Naive thymus-derived CD8-positive, alpha-beta T cell (primary cell): ENCODE measurements around the gene CCDC183. TPM values are rescaled to one million over a fixed set of nuclear protein-coding genes. Genes with fewer than 3 reads are reported as not detected.

Experiments
- ATAC-seq, 2 donors: fragments of 150-1000 bp; cut with Tn5 transposase in 1 of 2; sonication (Bioruptor Pico), chemical (Tn5 transposase) in 1 of 2; 1 replicate in 1 of 2; 2 replicates in 1 of 2; pipeline ENCODE4 v1.10.0; 2021; ENCODE audit warnings: mild to moderate bottlenecking in 2 of 2, moderate library complexity in 2 of 2
- POLR2A ChIA-PET: fragments of 350-600 bp; sonication (Branson Sonifier 250); formaldehyde crosslinking; loops from one replicate; lab custom pipeline; 2021; ENCODE audit warnings: antibody characterized with exemption; lab: Charles Lee
- DNase-seq, 10 donors: peaks; one replicate each; pipeline versions ENCODE4 v3.0.0 to v3.0.0-alpha.2; 2020 to 2022
- H3K27ac Mint-ChIP-seq, 10 donors: one replicate each; pipeline ENCODE4 v1.8.0; 2020 to 2022; ENCODE audit warnings: mild to moderate bottlenecking in 10 of 10, mixed read lengths in 10 of 10, moderate library complexity in 4 of 10, inconsistent platforms in 1 of 10
- H3K27me3 Mint-ChIP-seq, 5 donors: one replicate each; pipeline ENCODE4 v1.8.0; 2021 to 2022; ENCODE audit warnings: mixed read lengths in 5 of 5
- H3K36me3 Mint-ChIP-seq, 3 donors: one replicate each; pipeline ENCODE4 v1.8.0; 2020 to 2022; ENCODE audit warnings: mixed read lengths in 3 of 3, mild to moderate bottlenecking in 2 of 3, inconsistent platforms in 1 of 3
- H3K4me1 Mint-ChIP-seq, 4 donors: one replicate each; pipeline ENCODE4 v1.8.0; 2021 to 2022; ENCODE audit warnings: mixed read lengths in 4 of 4
- H3K4me3 Mint-ChIP-seq, 10 donors: one replicate each; pipeline ENCODE4 v1.8.0; 2020 to 2022; ENCODE audit warnings: mild to moderate bottlenecking in 10 of 10, mixed read lengths in 10 of 10, moderate library complexity in 6 of 10, inconsistent platforms in 1 of 10
- H3K9me3 Mint-ChIP-seq, 9 donors: one replicate each; pipeline ENCODE4 v1.8.0; 2020 to 2022; ENCODE audit warnings: mixed read lengths in 9 of 9, mild to moderate bottlenecking in 3 of 9, inconsistent platforms in 1 of 9, moderate library complexity in 1 of 9
- polyA plus RNA-seq, 3 donors: library from polyadenylated mRNA; unstranded; fragments of 300-500 nt; fragmentation: Illumina TruSeq; gene quantifications; one replicate each; pipeline ENCODE4 v1.2.3, GENCODE V29; 2021
- total RNA-seq, 8 experiments: library from RNA in 2 of 8; stranded (reverse) in 2 of 8; gene quantifications; one replicate each; pipeline ENCODE4 v1.2.3 and lab custom pipeline; 2021 to 2026

The CCDC183 gene
- total and polyA plus RNA-seq, 5 experiments from 2014 or later = 0.18 to 2.3 (median 1.4) TPM; not detected in 2

- peaks cover 0 to 2% (median 0%) of the 10 kb centered on the region in 5 donors for H3K27me3 Mint-ChIP-seq
- DNase-seq (no peak), ATAC-seq (no peak)
- H3K4me1 Mint-ChIP-seq = peaks cover 16 to 46% (median 40%) of the 10 kb centered on the region in 4 donors
- POLR2A ChIA-PET = interaction anchor here (0.9 to 4.2 kb wide), 9 partner anchors 7 to 223 kb away, joined by 3 to 44 read pairs (median 7); partner anchors contain the start of genes AJM1, C8G, FBXW5 and TMEM141
- no peaks in the 10 kb centered on the region for H3K9me3 Mint-ChIP-seq
- H3K27ac Mint-ChIP-seq = peak overlapping the region in 7 of 10 donors; percentile 25 to 93 (median 80)
- H3K4me3 Mint-ChIP-seq = peak overlapping the region; percentile 84 to 94 (median 88)
- H3K36me3 Mint-ChIP-seq = peaks cover 0 to 8% (median 0%) of the 10 kb centered on the region in 3 donors
These were observed 9.9 kb downstream of the CCDC183 start for GRCh38 chr9:136806067-136806466.

- peaks cover 16 to 42% (median 40%) of the 10 kb centered on the region in 4 donors for H3K4me1 Mint-ChIP-seq
- H3K27me3 Mint-ChIP-seq = peaks cover 0 to 2% (median 0%) of the 10 kb centered on the region in 5 donors
- H3K36me3 Mint-ChIP-seq = peaks cover 0 to 10% (median 0%) of the 10 kb centered on the region in 3 donors
- POLR2A ChIA-PET = interaction anchor here (0.9 to 4.2 kb wide), 21 partner anchors 8 to 434 kb away, joined by 3 to 44 read pairs (median 6); partner anchors contain the start of genes AJM1, C8G, CCDC183 and FBXW5
- peak overlapping the region; percentile 69 to 97 (median 91) for H3K27ac Mint-ChIP-seq
- peak overlapping the region; percentile 84 to 94 (median 88) for H3K4me3 Mint-ChIP-seq
- ATAC-seq = no peak
- no peak for DNase-seq
- no peaks in the 10 kb centered on the region for H3K9me3 Mint-ChIP-seq
These were observed 10.6 kb downstream of the CCDC183 start for GRCh38 chr9:136806631-136807201.

DNA sequence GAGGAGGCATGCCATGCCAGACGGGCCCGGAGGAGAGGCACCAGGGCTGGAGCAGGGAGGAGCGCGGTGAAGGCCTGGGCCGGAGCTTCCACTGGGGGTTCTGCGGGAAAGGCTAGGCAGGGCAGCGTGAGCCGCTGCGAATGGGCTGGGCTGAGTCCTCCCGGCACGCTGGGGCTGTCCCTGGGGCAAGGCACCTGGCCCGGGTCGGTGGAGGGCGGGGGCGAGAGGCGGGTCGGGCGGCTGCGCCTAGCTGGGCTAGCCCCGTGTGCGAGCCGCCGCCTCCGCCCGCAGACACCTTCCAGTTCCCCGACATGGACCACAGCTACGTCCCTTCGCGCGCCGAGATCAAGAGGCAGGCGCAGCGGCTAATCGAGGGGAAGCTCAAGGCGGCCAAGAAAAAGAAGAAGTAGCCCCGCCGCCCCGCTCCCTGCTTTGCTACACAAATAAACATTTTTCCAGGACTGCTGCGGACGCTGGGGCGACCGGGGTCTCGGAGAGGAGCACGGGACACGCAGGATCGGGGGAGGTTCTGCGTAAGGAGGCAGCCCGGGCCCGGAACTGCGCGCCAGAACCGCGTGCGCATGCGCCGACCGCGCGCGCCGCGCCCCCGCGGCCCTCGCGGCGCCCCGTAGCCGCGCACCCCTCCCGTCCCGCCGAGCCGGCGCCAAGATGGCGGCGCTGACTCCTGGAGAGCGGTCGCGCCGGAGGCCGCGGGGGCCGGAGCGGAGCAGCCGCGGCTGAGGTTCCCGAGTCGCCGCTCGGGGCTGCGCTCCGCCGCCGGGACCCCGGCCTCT, 11.3 kb downstream of the CCDC183 start, which contains the start of gene RABL6:
Gene RABL6, plus strand, starts transcription at position 668 of the 794 bp plus-strand sequence. CDS start 249 bp downstream, outside the sequence.
- peak; percentile 86 to 88 for ATAC-seq
- Mint-ChIP-seq H3K4me1 (peaks cover 16 to 48% (median 42%) of the 10 kb centered on the region in 4 donors), H3K27ac (peak within 1 kb of the TSS; percentile 72 to 97 (median 92)), H3K4me3 (peak within 1 kb of the TSS; percentile 84 to 94 (median 88)), H3K27me3 (no peaks in the 10 kb centered on the region), H3K9me3 (no peaks in the 10 kb centered on the region), H3K36me3 (peaks cover 0 to 10% (median 0%) of the 10 kb centered on the region in 3 donors)
- POLR2A ChIA-PET = interaction anchor here (0.6 to 4.2 kb wide), 27 partner anchors 8 to 433 kb away, joined by 3 to 44 read pairs (median 6); partner anchors contain the start of genes AJM1, CCDC183, FBXW5 and MAN1B1
- peak; percentile 72 to 89 (median 84) for DNase-seq

DNA sequence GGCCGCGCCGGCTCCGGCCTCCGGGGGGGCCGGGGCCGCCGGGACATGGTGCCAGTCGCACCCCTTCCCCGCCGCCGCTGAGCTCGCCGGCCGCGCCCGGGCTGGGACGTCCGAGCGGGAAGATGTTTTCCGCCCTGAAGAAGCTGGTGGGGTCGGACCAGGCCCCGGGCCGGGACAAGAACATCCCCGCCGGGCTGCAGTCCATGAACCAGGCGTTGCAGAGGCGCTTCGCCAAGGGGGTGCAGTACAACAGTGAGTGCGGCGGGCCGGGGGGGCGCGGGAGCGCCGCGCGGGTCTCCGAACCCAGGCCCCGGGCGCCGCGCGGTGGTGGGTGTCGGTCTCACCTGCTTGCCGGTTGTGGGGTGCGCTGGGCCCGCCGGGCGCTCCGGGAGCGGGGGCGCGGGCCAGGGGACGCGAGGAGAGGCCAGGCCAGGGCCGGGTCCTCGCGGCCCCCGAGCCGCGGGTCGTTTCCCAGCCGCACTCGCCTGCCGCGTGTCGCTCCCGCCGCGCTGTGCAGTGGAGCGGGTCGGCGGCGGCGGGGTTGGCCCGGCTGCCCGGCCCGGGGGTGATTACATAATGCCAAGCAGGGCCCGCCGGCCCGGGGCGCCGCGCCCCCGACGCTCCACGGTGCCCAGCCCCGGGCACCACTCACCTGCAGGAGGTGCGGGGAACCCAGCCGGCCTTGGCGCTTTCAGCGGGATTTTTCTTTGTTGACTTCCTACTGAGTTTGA, 12.1 kb downstream of the CCDC183 start:
- POLR2A ChIA-PET = interaction anchor here (0.5 to 4.2 kb wide), 21 partner anchors 9 to 432 kb away, joined by 3 to 44 read pairs (median 6); partner anchors contain the start of genes AJM1, CCDC183, MAN1B1 and PAXX
- Mint-ChIP-seq H3K4me3 (peak overlapping the region; percentile 75 to 89 (median 82)), H3K9me3 (no peaks in the 10 kb centered on the region), H3K27me3 (no peaks in the 10 kb centered on the region), H3K36me3 (peaks cover 0 to 17% (median 0%) of the 10 kb centered on the region in 3 donors), H3K4me1 (peaks cover 19 to 54% (median 50%) of the 10 kb centered on the region in 4 donors), H3K27ac (peak overlapping the region; percentile 1 to 88 (median 74))
- DNase-seq (peak in 9 of 10 donors; percentile 28 to 72 (median 43)), ATAC-seq (peak; percentile 62 to 64)

GRCh38 chr9:136808806-136809158, 12.6 kb downstream of the CCDC183 start:
- H3K27me3 Mint-ChIP-seq = no peaks in the 10 kb centered on the region
- no peaks in the 10 kb centered on the region for H3K9me3 Mint-ChIP-seq
- H3K4me3 Mint-ChIP-seq = peak overlapping the region; percentile 75 to 89 (median 82)
- no peak for DNase-seq
- POLR2A ChIA-PET = interaction anchor here (0.8 to 4.2 kb wide), 7 partner anchors 9 to 415 kb away, joined by 3 to 44 read pairs (median 5); partner anchors contain the start of gene TMEM141
- peaks cover 0 to 21% (median 0%) of the 10 kb centered on the region in 3 donors for H3K36me3 Mint-ChIP-seq
- ATAC-seq = no peak
- peaks cover 19 to 59% (median 51%) of the 10 kb centered on the region in 4 donors for H3K4me1 Mint-ChIP-seq
- H3K27ac Mint-ChIP-seq = peak overlapping the region; percentile 1 to 88 (median 66)

DNA sequence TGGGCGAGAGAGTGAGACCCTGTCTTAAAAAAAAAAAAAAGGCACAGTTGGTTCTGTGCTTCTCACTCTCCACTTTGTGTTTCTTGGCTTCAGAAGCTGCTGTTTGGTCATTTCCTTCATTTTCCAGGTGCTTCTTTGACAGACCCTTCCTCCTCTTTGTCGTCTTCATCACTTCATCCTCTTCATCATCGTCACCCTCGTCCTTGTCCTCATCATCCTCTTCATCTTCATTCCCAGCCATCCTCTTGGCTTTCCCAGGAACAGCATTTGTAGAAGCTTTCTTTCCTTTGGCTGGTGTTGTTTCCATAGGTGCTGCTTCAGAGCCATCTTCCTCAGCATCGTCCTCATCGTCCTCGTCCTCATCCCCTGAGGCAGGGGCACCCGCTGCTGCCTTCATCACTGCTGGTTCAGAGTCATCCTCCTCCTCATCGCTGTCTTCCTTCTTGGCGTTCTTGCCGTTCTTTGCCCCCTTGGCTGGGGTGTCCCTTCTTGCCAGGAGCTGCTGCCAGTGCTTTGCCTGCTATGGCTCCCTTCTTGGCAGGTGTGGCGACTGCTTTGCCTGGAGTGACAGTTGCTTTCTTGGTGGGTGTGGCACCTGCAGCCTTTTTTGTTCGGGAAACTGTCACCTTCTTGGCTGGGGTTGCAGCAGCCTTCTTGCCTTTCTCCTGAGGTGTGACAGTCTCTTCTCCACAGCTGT, 18.7 kb downstream of the CCDC183 start:
- Mint-ChIP-seq H3K27ac (peak overlapping the region in 3 of 10 donors; percentile 31 to 71 (median 48)), H3K27me3 (no peaks in the 10 kb centered on the region), H3K36me3 (peaks cover 0 to 27% (median 4%) of the 10 kb centered on the region in 3 donors), H3K4me3 (no peak overlapping the region), H3K4me1 (peaks cover 15 to 50% (median 43%) of the 10 kb centered on the region in 4 donors), H3K9me3 (no peaks in the 10 kb centered on the region)
- POLR2A ChIA-PET = interaction anchor here (0.7 kb wide), 2 partner anchors 9 to 23 kb away, joined by 3 to 4 read pairs; no protein-coding TSS in a partner anchor
- DNase-seq = peak in 1 of 10 donors; percentile 24
- ATAC-seq = no peak

DNA sequence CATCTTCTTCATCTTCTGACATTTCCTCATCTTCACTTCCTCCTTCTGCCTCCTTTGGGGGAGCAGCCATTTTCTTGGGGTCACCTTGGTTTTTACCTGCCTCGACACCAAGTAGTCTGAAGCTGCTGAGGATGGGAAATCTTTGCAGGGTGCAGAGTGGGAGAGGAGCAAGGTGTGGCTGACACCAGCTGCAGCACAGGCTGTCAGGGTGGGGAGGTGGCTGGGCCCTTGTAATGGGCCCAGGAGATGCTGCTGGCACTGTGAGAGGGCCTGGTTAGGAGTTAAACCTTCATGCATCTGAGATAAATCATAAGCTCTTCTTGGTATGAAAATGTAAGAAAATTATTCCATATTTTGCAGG, 19.3 kb downstream of the CCDC183 start:
- Mint-ChIP-seq H3K27me3 (no peaks in the 10 kb centered on the region), H3K4me1 (peaks cover 12 to 45% (median 38%) of the 10 kb centered on the region in 4 donors), H3K36me3 (peaks cover 0 to 24% (median 4%) of the 10 kb centered on the region in 3 donors), H3K9me3 (no peaks in the 10 kb centered on the region), H3K27ac (peak overlapping the region in 1 of 10 donors; percentile 31), H3K4me3 (no peak overlapping the region)
- DNase-seq = peak in 1 of 10 donors; percentile 54
- ATAC-seq = no peak
- POLR2A ChIA-PET = no interaction called here

- POLR2A ChIA-PET = interaction anchor here (0.6 to 1.5 kb wide), 4 partner anchors 21 to 200 kb away, joined by 3 to 6 read pairs (median 3); no protein-coding TSS in a partner anchor
- ATAC-seq = no peak
- peak in 1 of 10 donors; percentile 43 for DNase-seq
- Mint-ChIP-seq H3K9me3 (no peaks in the 10 kb centered on the region), H3K36me3 (peaks cover 0 to 24% (median 4%) of the 10 kb centered on the region in 3 donors), H3K4me1 (peaks cover 7 to 20% (median 11%) of the 10 kb centered on the region in 4 donors), H3K27me3 (no peaks in the 10 kb centered on the region), H3K27ac (peak overlapping the region in 1 of 10 donors; percentile 78), H3K4me3 (peak overlapping the region in 5 of 10 donors; percentile 14 to 63 (median 31))
These were observed 25.1 kb downstream of the CCDC183 start for GRCh38 chr9:136820971-136821825.

DNA sequence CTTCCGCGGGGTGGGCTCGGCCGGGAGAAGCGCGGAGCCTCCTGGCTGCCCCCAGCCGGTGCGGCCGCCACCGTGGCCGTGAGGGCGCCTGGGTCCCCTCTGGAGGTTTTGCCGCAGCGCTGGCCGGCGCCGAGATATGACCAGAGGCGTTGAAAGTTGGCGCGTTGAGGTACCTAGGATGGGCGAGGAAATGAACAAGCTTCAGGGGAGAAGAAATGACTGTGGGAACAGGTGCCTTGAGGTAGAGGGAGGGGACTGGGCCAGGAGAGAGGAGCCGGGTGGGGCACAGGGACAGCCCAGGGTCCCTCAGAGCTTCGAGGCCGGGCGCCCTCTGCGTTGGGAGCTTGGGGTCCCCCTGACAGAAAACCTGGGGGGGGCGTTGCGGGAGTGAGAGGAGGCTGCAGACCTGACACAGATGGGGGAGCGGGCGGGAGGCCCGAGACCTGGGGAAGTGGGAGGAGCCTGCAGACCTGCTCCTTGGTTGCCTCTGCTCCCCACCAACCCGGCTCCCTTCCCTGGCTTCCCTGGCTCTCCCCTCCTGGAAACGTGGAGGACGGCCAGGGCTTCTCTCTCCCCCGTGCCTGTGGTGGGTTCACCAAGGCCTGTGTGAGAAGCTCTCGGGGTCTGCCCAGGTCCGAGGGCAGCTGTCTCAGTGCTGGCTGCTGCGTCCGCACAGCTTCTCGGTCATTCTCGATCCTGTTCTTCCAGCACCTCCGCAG, 25.8 kb downstream of the CCDC183 start:
- H3K4me3 Mint-ChIP-seq = peak overlapping the region in 1 of 10 donors; percentile 56
- DNase-seq = peak in 1 of 10 donors; percentile 53
- peaks cover 6 to 17% (median 10%) of the 10 kb centered on the region in 4 donors for H3K4me1 Mint-ChIP-seq
- peaks cover 0 to 21% (median 3%) of the 10 kb centered on the region in 3 donors for H3K36me3 Mint-ChIP-seq
- H3K27me3 Mint-ChIP-seq = no peaks in the 10 kb centered on the region
- POLR2A ChIA-PET = interaction anchor here (0.6 to 1.5 kb wide), 5 partner anchors 17 to 199 kb away, joined by 3 to 6 read pairs (median 3); no protein-coding TSS in a partner anchor
- no peaks in the 10 kb centered on the region for H3K9me3 Mint-ChIP-seq
- no peak overlapping the region for H3K27ac Mint-ChIP-seq
- ATAC-seq = no peak
